Neutrophil (primary cell): ENCODE results near the gene C1orf21.

Experiments
- H3K27ac ChIP-seq: fragments of 200-600 bp; sonication (generic); 2 replicates; pipeline ENCODE4 v1.5.1; 2016; ENCODE audit warnings: mild to moderate bottlenecking, moderate library complexity
- H3K27me3 ChIP-seq: fragments of 200-600 bp; sonication (generic); 2 replicates; pipeline ENCODE4 v1.6.0; 2016; ENCODE audit warnings: mild to moderate bottlenecking
- H3K36me3 ChIP-seq: fragments of 200-600 bp; sonication (generic); 2 replicates; pipeline ENCODE4 v1.5.1; 2017
- H3K4me1 ChIP-seq, 2 experiments: fragments of 200-600 bp in 1 of 2; sonication (generic) in 1 of 2; 1 replicate in 1 of 2; 2 replicates in 1 of 2; pipeline versions ENCODE4 v1.5.1 to v1.6.1; 2013 to 2016; ENCODE audit warnings: low read depth in 1 of 2, low read length in 1 of 2, mild to moderate bottlenecking in 1 of 2, moderate library complexity in 1 of 2; ENCODE audit not compliant: control insufficient read depth in 1 of 2, insufficient read depth in 1 of 2
- H3K4me3 ChIP-seq, 2 experiments: fragments of 200-600 bp in 1 of 2; sonication (generic) in 1 of 2; 1 replicate in 1 of 2; 2 replicates in 1 of 2; pipeline ENCODE4 v1.5.1; 2013 to 2016; ENCODE audit warnings: low read depth in 1 of 2, low read length in 1 of 2, mild to moderate bottlenecking in 1 of 2, moderate library complexity in 1 of 2
- H3K9me3 ChIP-seq: fragments of 200-600 bp; sonication (generic); 2 replicates; pipeline ENCODE4 v1.5.1; 2016
- TF ChIP-seq, protein P1 (sequence below): fragments of 200-600 bp; sonication (generic); IDR thresholded peaks from 2 replicates; pipeline ENCODE4 v1.5.1; 2016; ENCODE audit warnings: antibody characterized with exemption

C1orf21 gene

DNA sequence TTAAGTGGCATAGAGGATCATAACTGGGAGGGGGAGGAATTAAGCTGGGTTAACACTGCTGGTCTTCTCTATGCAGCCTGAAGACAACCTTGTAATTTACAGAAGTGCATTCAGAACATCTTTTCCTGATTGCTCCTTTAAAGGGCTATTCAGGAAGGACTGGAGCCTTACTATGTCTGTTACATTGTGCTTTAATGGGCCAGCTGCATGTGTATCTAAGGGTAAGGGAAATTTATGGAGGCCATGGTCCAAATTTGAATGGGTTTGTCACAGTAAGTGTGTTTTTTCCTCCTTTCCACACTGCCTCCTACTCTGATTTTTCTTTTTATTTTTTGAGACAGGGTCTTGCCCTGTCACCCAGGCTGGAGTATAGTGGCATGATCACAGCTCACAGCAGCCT is 19.6 kb downstream of the C1orf21 start:
- Histone ChIP-seq H3K27ac (no peak overlapping the region), H3K9me3 (no peaks in the 10 kb centered on the region), H3K4me1 (no peaks in the 10 kb centered on the region), H3K36me3 (no peaks in the 10 kb centered on the region), H3K27me3 (no peaks in the 10 kb centered on the region), H3K4me3 (no peak overlapping the region)
- TF ChIP-seq, protein P1, sequence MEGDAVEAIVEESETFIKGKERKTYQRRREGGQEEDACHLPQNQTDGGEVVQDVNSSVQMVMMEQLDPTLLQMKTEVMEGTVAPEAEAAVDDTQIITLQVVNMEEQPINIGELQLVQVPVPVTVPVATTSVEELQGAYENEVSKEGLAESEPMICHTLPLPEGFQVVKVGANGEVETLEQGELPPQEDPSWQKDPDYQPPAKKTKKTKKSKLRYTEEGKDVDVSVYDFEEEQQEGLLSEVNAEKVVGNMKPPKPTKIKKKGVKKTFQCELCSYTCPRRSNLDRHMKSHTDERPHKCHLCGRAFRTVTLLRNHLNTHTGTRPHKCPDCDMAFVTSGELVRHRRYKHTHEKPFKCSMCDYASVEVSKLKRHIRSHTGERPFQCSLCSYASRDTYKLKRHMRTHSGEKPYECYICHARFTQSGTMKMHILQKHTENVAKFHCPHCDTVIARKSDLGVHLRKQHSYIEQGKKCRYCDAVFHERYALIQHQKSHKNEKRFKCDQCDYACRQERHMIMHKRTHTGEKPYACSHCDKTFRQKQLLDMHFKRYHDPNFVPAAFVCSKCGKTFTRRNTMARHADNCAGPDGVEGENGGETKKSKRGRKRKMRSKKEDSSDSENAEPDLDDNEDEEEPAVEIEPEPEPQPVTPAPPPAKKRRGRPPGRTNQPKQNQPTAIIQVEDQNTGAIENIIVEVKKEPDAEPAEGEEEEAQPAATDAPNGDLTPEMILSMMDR: no peak

DNA sequence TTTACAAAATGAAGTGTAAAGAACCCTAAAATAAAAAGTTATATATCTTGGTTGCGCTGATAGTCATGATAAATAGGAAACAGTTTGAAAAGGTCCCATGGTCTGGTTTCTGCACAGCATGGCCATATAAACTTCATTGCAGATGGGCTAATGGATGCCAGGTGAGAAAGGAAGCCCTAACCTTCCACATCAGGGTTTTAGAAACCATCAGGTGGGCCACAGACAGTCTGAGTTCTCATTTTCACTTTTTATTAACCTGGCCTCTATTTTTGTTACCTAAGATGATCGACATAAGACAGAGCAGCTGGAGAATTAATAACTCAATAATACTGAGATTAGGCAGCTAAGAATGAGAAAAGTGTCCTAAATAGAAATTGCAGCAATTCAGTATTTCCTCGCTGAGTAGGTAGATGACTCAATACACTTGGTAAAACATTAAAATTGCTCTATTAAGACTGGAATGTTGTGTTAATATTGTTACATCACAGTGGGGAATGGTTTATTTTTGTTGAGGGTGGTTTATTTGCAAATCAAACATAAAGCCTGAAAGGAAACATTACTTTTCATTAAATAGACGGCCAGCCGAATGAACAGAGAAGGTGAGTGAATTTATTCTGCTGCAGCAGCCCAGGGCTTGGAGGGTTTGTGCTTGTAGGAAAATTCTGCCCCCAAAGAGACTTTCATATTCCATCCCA is 21.1 kb downstream of the C1orf21 start:
- Histone ChIP-seq H3K27ac (no peak overlapping the region), H3K4me3 (no peak overlapping the region), H3K27me3 (no peaks in the 10 kb centered on the region), H3K36me3 (no peaks in the 10 kb centered on the region), H3K9me3 (no peaks in the 10 kb centered on the region), H3K4me1 (no peaks in the 10 kb centered on the region)
- TF ChIP-seq, protein P1: no peak

DNA sequence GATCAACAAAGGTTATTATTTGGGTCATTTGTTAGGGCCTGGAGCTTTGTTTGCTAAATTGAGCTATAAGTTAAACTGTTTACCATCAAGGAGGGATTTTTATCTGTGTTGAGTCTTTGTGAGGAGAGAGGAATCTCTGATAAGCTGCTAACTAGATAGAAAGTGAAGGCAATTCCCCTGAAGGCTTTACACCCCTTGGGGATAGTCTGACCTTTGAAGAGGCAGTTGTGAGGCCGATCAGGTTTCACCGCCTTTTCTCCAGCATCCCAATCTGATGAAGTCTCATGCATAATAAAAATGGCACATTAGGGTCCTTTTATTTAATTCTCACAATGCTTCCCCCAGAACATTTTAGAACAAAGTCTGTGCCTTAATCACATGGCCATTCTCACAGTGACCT is 21.8 kb downstream of the C1orf21 start:
- Histone ChIP-seq H3K4me1 (no peaks in the 10 kb centered on the region), H3K4me3 (no peak overlapping the region), H3K27me3 (no peaks in the 10 kb centered on the region), H3K36me3 (no peaks in the 10 kb centered on the region), H3K27ac (no peak overlapping the region), H3K9me3 (no peaks in the 10 kb centered on the region)
- TF ChIP-seq, protein P1: no peak

DNA sequence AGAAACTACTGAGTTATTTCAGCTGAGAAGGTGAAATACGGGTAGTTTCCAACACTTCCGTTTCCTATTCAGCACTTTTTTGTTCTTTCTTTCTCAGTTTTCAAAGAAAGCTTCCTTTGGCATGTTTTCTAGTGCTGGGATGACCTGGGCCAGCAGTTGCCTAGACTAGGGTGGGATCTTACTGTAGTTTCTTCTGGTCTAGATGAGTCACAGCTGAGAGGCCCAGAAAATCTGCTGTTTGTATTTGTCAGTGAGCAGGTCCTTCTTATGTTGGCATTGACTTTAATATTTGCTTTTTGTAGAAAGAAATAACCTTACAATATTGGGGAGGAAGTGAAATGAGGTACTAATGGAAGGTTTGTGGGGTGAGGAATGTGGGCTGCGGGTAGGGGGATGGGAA is 22.2 kb downstream of the C1orf21 start:
- Histone ChIP-seq H3K4me1 (no peaks in the 10 kb centered on the region), H3K4me3 (no peak overlapping the region), H3K36me3 (no peaks in the 10 kb centered on the region), H3K27ac (no peak overlapping the region), H3K9me3 (no peaks in the 10 kb centered on the region), H3K27me3 (no peaks in the 10 kb centered on the region)
- TF ChIP-seq, protein P1: no peak

DNA sequence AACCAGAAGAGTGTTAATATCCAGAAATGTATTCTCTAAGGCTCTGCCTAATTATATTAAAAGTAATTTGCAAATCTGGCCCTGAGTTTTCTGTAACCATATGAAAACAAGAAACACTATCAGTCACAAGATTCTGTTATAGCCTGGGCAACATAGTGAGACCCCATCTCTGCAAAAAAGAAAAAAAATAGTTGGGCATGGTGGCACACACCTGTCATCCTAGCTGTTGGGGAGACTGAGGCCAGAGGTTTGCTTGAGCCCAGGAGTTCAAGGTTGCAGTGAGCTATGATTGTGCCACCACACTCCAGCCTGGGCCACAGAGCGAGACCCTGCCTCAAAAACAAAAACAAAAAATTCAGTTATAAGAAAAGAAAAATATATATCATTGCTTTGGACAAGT is 25.6 kb downstream of the C1orf21 start:
- no peaks in the 10 kb centered on the region for H3K4me1 ChIP-seq
- no peak overlapping the region for H3K27ac ChIP-seq
- TF ChIP-seq, protein P1: no peak
- H3K9me3 ChIP-seq: no peaks in the 10 kb centered on the region
- H3K27me3 ChIP-seq: no peaks in the 10 kb centered on the region
- H3K4me3 ChIP-seq: no peak overlapping the region
- H3K36me3 ChIP-seq: no peaks in the 10 kb centered on the region
